HG03103 (cell line): ENCODE data around the gene KPNA1.
"Not testable (repeated sequence)": the region's sequence is repeated elsewhere in the genome, so short reads cannot be mapped to it uniquely, and the experiment has no call there.

ENCODE experiments used
- ATAC-seq: cut with Tn5 transposase; IDR thresholded peaks from one replicate; pipeline ENCODE4 v1.9.1; 2021; ENCODE audit warnings: low read depth; ENCODE audit not compliant: unreplicated experiment

Gene KPNA1

GRCh38 chr3:122484985-122485384, 29.8 kb downstream of the KPNA1 start:
- no peak for ATAC-seq

GRCh38 chr3:122481390-122481789, 33.3 kb downstream of the KPNA1 start:
- no peak for ATAC-seq

- no peak for ATAC-seq
Measured at GRCh38 chr3:122476532-122476931, 38.2 kb downstream of the KPNA1 start.

DNA sequence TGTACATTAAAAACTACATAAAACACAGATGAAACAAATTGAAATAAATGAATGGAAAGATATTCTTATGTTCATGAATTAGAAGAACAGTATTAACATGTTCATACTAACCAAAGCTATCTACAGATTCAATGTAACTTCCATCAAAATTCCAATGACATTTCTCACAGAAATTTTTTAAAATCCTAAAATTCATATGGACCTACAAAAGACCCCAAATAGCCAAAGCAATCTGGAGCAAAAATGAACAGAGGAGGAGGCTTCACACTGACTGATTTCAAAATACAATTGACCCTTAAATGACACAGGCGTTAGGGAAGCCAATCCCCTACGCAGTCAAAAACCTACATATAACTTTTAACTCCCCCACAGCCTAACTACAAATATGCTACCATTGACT, 39.4 kb downstream of the KPNA1 start:
- ATAC-seq: no peak

DNA sequence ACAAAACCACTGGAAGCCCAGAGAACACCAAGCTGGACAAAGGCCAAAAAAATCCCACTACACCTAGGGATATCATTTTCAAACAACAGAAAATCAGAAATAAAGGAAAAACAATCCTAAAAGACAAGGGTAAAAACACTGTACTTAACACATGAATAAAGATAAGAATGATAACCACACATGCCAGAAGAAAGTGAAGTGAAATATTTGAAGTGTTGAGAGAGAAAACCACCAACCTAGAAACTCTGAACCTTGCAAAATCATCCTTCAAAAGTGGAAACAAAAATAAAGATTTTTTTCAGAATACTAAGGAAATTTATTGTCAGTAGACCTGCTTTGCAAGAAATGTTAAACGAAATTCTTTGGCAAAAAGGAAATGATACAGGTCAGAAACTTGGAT, 45.1 kb downstream of the KPNA1 start:
- no peak for ATAC-seq

- no peak for ATAC-seq
Measured at GRCh38 chr3:122468896-122469533, 45.7 kb downstream of the KPNA1 start.

- ATAC-seq: no peak
Measured at GRCh38 chr3:122466701-122467240, 48.0 kb downstream of the KPNA1 start.

- ATAC-seq: no peak
Measured at GRCh38 chr3:122464659-122465058, 50.1 kb downstream of the KPNA1 start.

DNA sequence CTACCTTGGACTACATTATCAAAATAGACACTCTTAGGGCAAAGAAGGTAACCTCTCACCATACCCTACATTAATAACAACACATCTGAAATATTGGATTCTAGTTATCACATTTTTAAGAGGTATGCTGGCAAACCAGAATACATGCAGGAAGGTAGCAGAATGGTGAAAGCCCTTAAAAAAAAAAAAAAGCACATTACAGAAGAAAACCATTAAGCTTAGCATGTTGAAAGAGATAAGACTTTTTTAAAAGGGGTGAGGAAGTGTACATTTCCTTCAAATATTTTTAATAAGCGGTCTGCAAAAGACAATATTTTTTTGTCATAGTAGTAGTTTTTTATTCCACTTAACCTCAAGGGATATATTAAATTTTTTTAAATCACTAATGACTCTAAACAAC, 52.3 kb downstream of the KPNA1 start:
- no peak for ATAC-seq

DNA sequence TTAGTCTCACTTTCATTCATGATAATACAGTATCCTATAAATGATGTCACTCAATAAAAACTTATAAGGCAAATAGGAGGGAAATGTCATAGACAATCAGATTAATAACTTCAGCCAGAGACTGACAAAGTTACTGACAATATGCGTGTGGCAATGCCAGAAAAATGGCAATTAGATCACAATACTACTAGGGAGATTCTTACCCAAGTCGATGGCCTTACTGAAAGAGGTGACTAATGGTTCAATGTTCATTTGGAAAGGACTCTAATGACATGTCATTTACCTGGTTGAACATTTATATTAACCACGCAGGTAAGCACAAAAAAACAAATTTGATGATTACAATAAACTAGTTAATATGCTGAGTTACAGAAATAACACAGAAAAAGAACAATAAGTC, 52.9 kb downstream of the KPNA1 start:
- ATAC-seq: no peak

GRCh38 chr3:122458992-122459391, 55.7 kb downstream of the KPNA1 start:
- no peak for ATAC-seq

DNA sequence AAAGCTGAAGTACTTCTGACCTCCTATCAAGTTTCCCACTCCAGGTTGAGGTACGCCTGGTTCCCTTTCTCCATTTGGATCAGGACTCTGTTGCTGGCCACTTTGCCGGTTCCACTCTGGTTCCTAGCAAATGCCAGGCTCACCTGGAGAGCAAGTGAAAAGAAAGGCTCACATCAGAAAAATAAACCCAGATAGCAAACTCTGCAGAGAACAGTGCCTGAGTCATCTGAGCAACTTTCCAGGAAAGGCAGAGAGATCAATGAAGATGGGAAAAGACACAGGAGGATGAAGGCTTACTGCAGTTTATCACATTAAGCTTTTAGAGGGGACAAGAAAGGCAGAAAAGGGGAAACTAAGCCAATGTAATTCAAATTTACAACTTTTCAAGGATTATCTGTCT, 57.0 kb downstream of the KPNA1 start:
- no peak for ATAC-seq

DNA sequence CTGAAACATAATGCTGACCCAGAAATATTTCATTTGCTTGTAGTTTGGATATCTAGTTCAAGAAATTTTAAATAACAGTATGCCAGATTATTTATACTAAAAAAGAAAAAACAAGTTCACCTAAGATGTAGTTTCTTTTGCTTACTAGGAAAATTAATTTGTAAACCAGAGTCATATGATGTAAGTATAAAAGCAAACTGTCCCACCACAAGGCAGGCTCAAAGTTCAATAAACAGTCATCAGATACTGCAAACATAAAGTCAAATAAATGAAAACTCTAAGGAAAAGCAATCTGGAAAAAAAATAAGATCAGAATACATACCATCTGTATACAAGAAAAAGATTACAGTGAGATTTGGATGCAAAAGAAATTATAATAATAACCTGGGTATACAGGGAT, 58.7 kb downstream of the KPNA1 start:
- no peak for ATAC-seq

DNA sequence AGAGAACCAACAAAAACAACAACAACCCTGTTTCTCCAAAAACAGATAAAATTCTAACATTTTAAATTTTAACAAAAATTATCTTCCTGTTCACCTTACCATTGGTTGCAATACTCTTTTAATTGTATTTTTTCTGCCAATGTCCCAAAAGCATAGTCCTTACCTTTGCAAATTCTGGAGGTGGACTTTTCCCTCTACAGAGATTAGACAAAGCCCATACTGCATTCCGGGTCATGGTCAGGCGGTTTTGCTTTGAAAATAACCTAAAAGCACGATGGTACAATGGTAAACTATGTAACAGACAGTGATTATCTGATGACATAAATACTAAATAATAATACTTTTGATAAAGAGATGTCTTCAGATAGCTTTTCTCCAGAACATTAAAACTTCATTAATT, 63.4 kb downstream of the KPNA1 start:
- ATAC-seq: no peak

GRCh38 chr3:122448218-122448617, 66.5 kb downstream of the KPNA1 start:
- not testable (repeated sequence) for ATAC-seq

GRCh38 chr3:122444491-122444887, 70.2 kb downstream of the KPNA1 start:
- not testable (repeated sequence) for ATAC-seq

DNA sequence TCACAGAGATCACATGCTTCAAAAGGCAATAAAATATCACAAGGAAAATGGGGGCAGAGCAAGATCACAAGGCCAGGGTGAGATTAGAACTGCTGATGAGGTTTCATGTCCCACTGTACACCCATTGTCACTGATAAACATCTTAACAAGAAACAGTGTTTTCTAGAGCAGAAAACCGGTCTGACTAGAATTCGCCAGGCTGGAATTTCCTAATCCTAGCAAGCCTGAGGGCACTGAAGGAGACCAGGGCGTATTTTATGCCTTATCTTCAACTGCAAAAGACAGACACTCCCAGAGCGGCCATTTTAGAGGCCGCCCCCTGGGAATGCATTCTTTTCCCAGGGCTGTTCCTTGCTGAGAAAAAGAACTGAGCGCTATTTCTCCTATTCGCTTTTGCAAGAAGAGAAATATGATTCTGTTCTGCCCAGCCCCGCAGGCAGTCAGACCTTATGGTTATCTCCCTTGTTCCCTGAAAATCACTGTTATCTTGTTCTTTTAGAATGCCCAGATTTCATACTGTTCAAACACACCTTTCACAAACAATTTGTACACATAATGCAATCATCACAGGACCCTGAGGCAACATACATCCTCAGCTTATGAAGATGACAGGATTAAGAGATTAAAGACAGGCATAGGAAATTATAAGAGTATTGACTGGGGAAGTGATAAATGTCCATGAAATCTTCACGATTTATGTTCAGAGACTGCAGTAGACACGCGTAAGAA, 70.8 kb downstream of the KPNA1 start:
- ATAC-seq: not testable (repeated sequence)

- no peak for ATAC-seq
Measured at GRCh38 chr3:122443090-122443489, 71.6 kb downstream of the KPNA1 start.

DNA sequence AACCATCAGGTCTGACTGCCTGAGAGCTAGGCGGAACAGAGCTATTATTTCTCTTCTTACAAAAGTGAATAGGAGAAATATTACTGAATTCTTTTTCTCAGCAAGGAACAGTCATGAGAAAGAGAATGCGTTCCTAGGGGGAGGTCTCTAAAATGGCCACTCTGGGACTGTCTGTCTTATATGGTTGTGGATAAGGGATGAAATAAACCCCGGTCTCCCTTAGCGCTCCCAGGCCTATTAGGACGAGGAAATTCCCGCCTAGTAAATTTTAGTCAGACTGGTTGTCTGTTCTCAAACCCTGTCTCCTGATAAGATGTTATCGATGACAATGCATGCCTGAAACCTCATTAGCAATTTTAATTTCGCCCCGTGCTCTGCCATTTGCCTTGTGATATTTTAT, 78.8 kb downstream of the KPNA1 start:
- ATAC-seq: no peak

GRCh38 chr3:122430371-122430770, 84.4 kb downstream of the KPNA1 start:
- ATAC-seq: no peak

DNA sequence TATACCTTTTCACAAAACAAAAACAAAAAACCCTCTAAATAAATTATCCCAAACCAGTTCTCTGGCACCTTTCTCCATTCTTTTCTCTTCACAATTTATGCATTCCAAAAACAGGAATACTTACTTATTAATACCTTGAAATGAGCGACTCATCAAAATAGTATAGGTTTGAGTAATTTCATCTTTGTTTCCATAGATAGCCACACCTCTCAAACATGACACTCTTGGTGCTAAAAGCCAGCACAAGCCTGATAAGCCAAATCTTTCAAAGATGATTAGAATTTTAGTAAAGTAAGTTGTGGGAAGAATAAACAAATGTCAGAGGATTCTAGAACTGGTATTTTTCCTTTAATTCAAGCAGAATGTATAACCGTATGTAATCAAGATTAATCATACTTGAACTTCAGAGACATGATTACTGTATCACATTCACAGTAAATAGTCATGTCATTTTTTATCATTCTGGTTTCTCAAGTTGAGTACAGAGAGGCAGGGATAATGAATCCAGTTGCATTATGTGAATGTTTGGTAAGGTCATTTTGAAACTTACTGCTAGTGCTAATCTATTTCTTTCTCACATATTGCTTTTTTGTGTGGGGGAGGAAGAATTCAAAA, 86.8 kb downstream of the KPNA1 start:
- no peak for ATAC-seq

- ATAC-seq: no peak
Measured at GRCh38 chr3:122421836-122422235, 92.9 kb downstream of the KPNA1 start.
